ENCODE data around the gene COBL.

COBL gene

GRCh38 chr7:51325908-51326307 lies 9.3 kb upstream of the COBL start:
- no peak for DNase-seq (ENCODE audit: low read depth in 2 of 2)

- no peak for DNase-seq (ENCODE audit: low read depth in 2 of 2)
These were observed 8.7 kb upstream of the COBL start for GRCh38 chr7:51325261-51325676.

DNA sequence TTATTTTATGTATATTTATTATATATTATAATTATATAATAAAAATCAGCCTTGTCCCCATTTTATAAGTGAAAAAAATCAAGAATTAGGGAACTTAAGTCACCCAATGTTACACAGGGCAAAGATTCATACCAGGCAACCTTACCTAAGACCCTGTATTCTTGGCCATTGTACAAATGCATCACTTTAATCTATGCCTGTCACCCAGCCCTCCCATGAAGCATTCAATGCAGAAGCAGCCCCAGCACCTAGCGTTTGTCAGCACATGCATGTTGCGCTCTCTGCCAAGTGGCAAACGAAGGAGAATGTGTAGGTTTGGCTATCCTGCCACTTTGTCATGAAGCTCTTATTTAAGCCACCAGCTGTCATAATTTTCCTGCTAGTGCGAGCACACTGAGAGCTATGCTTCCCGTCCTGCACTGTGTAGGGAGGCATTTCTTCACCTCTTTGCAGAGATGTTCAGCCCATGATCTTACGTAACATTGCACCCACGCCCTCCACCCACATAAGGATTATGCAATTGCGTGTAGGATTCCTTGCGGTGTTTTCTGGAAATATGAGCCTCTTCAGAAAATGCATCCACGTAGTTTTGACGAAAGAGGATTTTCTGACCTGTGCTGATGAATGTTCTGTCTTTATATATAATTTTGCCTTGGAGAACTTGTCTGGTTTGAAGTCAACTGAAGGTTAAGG lies 7.7 kb upstream of the COBL start:
- no peak for DNase-seq (ENCODE audit: low read depth in 2 of 2)

DNA sequence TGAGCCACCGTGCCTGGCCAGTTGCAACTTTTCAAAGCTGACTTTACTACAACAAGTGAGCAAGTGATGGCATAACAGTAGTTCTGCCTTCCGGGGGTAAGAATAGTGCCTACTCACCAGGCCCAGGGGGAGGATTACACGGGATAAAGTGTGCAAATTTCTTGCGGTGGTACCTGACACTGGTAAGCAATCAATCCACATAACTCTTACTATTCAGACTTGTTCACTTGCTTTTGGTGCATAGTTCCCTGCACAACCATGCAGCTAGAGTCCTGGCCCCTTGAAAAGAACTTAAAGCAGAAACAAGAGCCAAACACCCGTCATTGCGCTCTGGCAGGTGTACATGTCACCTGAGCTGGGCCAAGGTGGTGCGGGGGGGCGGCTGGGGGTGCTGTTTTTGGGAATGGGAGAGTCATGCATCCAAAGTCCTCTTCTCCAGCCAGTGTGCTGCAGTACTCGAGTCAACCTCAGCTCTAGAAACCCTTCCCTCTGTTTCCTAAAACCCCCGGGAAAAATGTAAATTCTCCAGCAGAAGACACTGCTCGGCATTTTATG lies 5.4 kb upstream of the COBL start:
- DNase-seq (ENCODE audit: low read depth in 2 of 2) = no peak

DNA sequence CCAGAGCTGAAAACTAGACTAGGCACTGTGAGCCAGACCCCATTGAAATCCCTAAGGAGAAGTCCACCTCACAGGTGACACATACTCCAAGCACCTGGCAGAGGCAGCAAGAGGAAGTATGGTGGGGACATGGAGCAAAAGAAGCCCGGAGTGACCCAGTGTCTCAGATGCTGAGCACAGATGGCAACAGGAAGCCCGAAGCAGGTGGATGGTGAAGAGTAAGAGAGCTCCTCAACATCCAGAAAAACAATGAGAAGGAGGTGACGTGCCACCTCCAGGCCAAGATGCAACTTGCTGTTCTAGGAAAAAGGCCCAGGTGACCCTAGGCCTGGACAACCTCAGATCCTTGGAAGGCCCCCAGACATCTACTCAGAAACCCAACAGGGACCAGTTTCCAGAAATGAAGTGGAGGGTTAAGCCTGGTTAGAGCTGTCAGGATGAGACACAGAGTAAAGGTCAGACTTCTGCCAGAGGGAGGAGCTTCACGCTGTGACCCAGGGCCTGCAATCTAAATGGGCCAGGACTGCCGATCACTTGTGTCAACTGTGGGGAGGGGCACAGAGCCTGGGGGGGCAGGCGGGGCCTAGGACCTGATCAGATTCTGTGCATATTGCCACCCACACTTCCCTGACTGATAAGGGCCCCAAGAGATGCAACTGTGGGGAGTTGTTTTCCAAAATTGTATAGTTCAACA lies 2.4 kb upstream of the COBL start:
- DNase-seq (ENCODE audit: low read depth in 2 of 2) = no peak

- DNase-seq (ENCODE audit: low read depth in 2 of 2) = no peak
These were observed 1.4 kb upstream of the COBL start for GRCh38 chr7:51318001-51318400.

- DNase-seq (ENCODE audit: low read depth in 2 of 2) = no peak
These were observed 937 bp upstream of the COBL start for GRCh38 chr7:51317582-51317910.

- DNase-seq (ENCODE audit: low read depth in 2 of 2) = no peak
These were observed 345 bp downstream of the COBL start for GRCh38 chr7:51316262-51316665.

DNA sequence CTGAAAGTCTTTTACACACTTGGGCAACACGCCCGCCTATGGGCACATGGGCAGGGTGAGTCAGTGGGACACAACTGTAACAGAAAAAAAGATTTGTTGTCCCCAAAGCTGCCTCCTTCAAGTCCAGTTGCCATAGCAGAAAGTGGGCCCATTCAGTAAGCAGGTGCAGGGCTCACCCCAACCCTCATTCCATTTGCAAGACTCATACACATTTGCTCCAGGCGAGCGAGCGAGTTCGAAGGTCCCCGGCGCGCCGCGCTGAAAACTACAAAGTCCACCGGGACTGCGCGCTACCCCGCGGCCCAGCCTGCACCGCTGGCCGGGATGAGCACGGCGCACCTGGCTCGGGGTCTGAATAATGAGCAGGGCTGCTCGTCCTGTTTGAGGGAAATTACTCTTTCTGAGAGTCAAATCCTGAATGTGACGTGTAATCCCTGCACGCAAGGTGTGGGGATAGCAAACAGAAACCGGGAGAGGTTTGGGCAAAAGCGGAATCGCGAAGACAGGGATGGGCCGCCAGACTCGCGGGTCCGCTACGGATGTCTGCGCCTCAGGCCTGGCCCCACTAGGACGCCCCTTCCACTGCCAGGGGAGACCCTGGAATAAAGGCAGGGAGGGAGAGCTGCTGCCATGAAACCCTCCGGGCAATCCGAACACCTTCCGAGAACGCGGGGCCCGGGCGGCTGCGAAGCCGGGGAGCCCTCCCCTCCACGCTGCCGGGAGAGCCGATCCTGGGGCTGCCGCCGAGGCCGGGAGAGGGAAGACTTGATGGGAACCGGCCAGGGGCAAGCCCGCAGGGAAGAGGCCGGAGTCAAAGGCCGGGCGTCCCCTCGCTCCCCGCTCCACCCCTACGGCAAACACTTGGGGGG lies 982 bp downstream of the COBL start:
- no peak for DNase-seq (ENCODE audit: low read depth in 2 of 2)

- no peak for DNase-seq (ENCODE audit: low read depth in 2 of 2)
These were observed 1.9 kb downstream of the COBL start for GRCh38 chr7:51314726-51315125.

GRCh38 chr7:51313738-51314425 lies 2.7 kb downstream of the COBL start:
- no peak for DNase-seq (ENCODE audit: low read depth in 2 of 2)

DNA sequence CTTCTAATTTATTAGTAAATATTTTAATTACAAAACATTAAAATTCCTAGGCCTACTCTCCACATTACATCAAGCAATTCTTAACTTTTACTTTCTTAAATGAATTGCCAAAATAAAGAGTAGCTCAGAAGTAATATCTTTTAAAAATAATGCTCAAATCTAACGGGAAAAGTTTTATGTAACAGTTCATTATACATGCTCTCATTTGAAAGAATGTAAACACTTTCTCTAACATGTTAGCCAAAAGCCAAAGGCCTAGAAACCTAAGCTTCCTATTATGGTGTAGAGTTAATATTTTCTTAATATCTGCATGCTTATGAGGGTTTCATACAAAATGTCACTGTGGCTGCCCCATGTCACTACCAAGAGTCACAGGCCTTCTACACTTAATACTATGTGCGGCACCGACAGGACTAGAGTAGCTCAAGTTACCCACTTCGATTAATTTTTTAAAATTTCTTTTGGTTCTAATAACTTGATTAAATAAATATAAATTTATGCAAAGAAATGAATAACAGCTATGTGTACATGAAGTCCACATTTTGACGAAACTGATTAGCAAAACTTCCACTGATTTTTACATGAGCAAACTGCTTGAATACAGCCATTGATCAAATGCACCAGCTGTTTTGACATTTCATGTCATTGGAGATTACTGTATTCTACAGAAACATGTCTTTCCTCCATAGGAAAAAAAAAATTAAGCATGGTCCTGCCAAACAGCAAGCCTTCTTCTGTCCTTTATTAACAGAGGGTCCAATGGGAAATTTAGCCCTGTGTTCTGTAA lies 3.5 kb downstream of the COBL start:
- no peak for DNase-seq (ENCODE audit: low read depth in 2 of 2)

DNA sequence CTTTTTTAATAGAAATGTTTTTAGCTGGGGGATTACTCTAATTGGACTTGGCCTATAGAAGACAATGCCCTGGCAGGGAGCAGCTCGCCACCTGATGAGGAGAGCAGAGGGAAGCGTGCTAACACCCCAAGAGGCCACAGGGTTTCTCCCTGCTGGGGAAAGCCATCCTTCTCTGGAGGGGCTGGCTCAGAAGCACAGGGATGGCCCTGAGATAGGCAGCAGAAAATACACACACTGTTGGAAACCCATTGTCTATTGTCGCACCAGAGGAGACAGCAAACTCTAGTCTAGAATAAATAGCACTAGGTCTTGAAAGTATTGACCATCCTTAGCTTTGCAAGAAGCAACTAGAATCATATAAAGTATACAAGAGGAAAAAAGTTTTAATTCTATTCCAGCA lies 5.4 kb downstream of the COBL start:
- no peak for DNase-seq (ENCODE audit: low read depth in 2 of 2)

GRCh38 chr7:51310131-51310583 lies 6.5 kb downstream of the COBL start:
- no peak for DNase-seq (ENCODE audit: low read depth in 2 of 2)

DNA sequence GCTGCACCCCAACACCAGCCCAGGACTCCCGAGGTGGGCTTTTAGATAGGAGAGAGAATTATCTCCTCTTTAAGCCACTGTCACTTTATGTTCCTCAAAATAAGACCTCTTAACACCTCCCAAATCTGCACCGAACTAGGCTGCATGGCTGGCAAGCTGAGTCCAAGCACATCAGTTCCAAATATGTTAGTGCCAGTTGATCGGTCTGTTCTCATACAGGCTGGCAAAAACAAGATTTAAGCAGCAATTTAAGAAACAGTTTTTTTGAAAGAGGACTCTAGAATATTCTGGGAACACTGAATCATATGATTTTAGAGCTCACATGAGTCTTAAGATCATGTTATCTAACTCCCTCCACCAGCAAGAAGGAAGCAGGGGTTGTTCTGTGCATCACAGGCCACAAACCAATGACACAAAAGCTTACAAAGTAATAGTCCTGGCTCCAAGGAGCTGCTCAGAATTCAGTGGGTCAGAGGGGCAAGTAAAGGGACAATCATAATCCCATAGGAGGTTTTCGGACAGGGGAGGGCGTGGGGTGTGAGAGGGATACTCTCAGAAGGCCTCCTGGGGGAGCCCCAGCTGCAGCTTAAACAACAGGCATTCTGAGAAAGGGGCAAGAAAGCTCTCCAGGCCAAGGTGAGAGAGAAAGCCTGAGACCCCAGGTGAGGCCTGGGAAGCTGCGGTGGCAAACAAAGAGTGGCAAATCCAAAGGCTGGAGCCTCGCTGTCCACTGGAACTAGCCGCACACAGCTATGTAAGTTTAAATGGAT lies 7.1 kb downstream of the COBL start:
- DNase-seq (ENCODE audit: low read depth in 2 of 2) = no peak

- DNase-seq (ENCODE audit: low read depth in 2 of 2) = no peak
These were observed 7.9 kb downstream of the COBL start for GRCh38 chr7:51308696-51309095.

GRCh38 chr7:51308265-51308664 lies 8.3 kb downstream of the COBL start:
- DNase-seq (ENCODE audit: low read depth in 2 of 2) = no peak

- DNase-seq (ENCODE audit: low read depth in 2 of 2) = no peak
These were observed 8.9 kb downstream of the COBL start for GRCh38 chr7:51307651-51308210.

GRCh38 chr7:51306761-51307160 lies 9.8 kb downstream of the COBL start:
- DNase-seq (ENCODE audit: low read depth in 2 of 2) = no peak

DNA sequence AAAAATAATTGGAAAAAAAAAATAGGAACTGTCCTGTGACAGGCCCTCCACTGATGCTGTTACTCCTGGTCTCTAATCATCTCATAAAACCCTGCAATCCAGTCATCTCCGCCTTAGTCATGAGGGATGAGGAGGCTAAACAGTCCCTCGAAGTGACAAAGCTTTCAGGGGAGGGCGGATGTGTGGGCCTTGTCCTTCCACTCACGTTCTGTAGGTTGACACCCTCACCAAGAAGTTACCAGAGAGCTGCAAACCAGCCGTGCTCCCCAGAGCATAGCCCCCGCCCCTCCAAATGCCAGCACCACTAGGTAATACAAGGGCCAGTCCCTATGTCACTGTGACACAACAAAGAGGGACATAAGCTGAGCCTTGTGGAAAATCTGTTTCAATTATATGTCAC lies 11.9 kb downstream of the COBL start:
- DNase-seq (ENCODE audit: low read depth in 2 of 2) = no peak

All from stimulated activated CD8-positive, alpha-beta memory T cell treated with anti-CD3 and anti-CD28 coated beads, Interleukin-2, amount 100 ng/mL, for 1 hour (primary cell).